Brain microvascular endothelial cell (primary cell): ENCODE data around the gene TMEM151B.
A peak's percentile ranks its signal among the peaks of the same experiment; 100 is the strongest.

Experiments used
- DNase-seq: peaks from one replicate; pipeline ENCODE4 v3.0.0-alpha.2; 2020
- H3K27ac ChIP-seq: fragments of 250-450 bp; sonication (Bioruptor Pico); 2 replicates; pipeline ENCODE4 v1.5.1; 2020; ENCODE audit warnings: mild to moderate bottlenecking, moderate library complexity
- H3K27me3 ChIP-seq: fragments of 250-450 bp; sonication (Bioruptor Pico); replicated peaks from 2 replicates; pipeline ENCODE4 v1.5.1; 2020; ENCODE audit warnings: mild to moderate bottlenecking
- H3K36me3 ChIP-seq: fragments of 250-450 bp; sonication (Bioruptor Pico); replicated peaks from 2 replicates; pipeline ENCODE4 v1.5.1; 2020; ENCODE audit warnings: mild to moderate bottlenecking
- H3K4me3 ChIP-seq: 2 replicates; pipeline ENCODE4 v1.5.1; 2011; ENCODE audit warnings: low read depth, mild to moderate bottlenecking, control low read depth, low read length, moderate library complexity
- CTCF ChIP-seq: IDR thresholded peaks from 2 replicates; pipeline ENCODE4 v1.5.1; 2011; ENCODE audit warnings: low read depth, mild to moderate bottlenecking, moderate library complexity, low read length, control low read depth, inconsistent platforms; ENCODE audit errors: missing control alignments
- in situ Hi-C: cut with HindIII; loops from 2 replicates; pipeline ENCODE4 v1.10.0; 2017; ENCODE audit warnings: low sequenced_read_pairs, low pct_ligation_motif_present

Gene TMEM151B

DNA sequence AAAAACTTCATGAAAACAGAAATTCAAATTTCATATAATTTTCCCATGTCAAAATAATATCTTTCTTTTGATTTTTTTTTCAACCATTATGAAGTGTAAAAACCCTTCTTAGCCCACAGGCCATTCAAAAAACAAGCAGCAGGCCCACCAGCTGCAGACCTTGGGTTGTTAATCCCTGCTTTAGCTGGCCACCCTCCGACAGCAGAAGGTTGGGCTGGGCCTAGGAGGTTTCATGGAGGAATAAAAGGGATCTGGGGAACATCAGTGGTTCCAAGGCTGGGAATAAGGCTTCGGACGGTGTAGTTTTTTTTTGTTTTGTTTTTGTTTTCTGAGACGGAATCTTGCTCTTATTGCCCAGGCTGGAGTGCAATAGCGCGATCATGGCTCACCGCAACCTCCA, 26.9 kb upstream of the TMEM151B start:
- in situ Hi-C loops: no loop called here
- DNase-seq: no peak
- Histone ChIP-seq H3K36me3 (peaks cover 3% of the 10 kb centered on the region), H3K27ac (no peak overlapping the region), H3K27me3 (no peaks in the 10 kb centered on the region), H3K4me3 (no peak overlapping the region)
- TF ChIP-seq CTCF: no peak

GRCh38 chr6:44245391-44245911, 24.8 kb upstream of the TMEM151B start:
- Histone ChIP-seq H3K4me3 (peak overlapping the region; percentile 82), H3K27ac (no peak overlapping the region), H3K36me3 (peaks cover 24% of the 10 kb centered on the region), H3K27me3 (no peaks in the 10 kb centered on the region)
- DNase-seq: no peak
- in situ Hi-C loops: no loop called here
- TF ChIP-seq CTCF: no peak

- H3K4me3 ChIP-seq: peak overlapping the region; percentile 82
- peaks cover 30% of the 10 kb centered on the region for H3K36me3 ChIP-seq
- in situ Hi-C loops: no loop called here
- H3K27ac ChIP-seq: peak overlapping the region; percentile 73
- H3K27me3 ChIP-seq: no peaks in the 10 kb centered on the region
- DNase-seq: peak; percentile 77
- peak; percentile 21 for TF ChIP-seq CTCF
These were observed 24.2 kb upstream of the TMEM151B start for GRCh38 chr6:44245912-44246662.

DNA sequence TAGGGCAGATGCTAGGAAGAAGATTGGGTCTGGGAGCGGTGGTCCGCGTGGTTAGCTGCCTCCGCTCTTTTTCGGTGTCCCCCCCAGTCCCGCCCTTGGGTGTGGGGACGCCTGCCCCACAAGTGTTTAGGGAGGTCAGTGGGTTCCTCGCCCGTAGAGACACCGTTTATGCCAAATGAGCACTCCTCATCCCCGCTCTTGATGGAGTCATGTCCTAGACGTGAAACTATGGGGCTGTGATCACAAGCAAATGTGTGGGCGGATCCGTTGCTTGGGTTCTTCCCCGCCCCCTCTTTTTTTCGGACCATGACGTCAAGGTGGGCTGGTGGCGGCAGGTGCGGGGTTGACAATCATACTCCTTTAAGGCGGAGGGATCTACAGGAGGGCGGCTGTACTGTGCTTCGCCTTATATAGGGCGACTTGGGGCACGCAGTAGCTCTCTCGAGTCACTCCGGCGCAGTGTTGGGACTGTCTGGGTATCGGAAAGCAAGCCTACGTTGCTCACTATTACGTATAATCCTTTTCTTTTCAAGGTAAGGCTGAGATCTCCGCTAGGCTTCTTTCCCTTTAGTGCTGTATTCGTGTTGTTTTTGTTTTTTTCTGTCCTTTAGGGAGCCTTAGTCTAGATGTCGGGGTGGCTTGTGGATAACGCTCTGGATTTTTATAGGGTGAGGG, 23.4 kb upstream of the TMEM151B start, which contains the start of gene HSP90AB1:
TSS of gene HSP90AB1 (plus strand) at position 439 of the 675 bp plus-strand sequence. CDS start 1,529 bp downstream, outside the sequence.
- in situ Hi-C loops: no loop called here

More for the DNA sequence above, 23.4 kb upstream of the TMEM151B start, which contains the start of gene HSP90AB1:
- TF ChIP-seq CTCF: no peak
- peak within 1 kb of the TSS; percentile 73 for H3K27ac ChIP-seq
- H3K27me3 ChIP-seq: no peaks in the 10 kb centered on the region
- DNase-seq: peak; percentile 97
- H3K36me3 ChIP-seq: peaks cover 37% of the 10 kb centered on the region
- H3K4me3 ChIP-seq: peak within 1 kb of the TSS; percentile 82
